Right lobe of liver (tissue), 4 donors: ENCODE results near the gene FKBP10.

Experiments
- CTCF ChIP-seq, 4 donors: fragments of 200-600 bp in 3 of 4; fragments of 450-650 bp in 1 of 4; IDR thresholded peaks; one replicate each; pipeline versions ENCODE4 v1.5.1 to v1.8.0; 2016 to 2022; ENCODE audit warnings: antibody characterized with exemption in 4 of 4, mild to moderate bottlenecking in 2 of 4
- POLR2A ChIP-seq: fragments of 450-650 bp; IDR thresholded peaks from one replicate; pipeline ENCODE4 v1.6.1; 2017; ENCODE audit warnings: antibody characterized with exemption, mild to moderate bottlenecking
- donor health status: DM: no; HTN: no; CAD: no.
- donor health status: DM: no; HTN: no; CAD: no.
- donor health status: DM: no; HTN: yes; CAD: no.

- TF ChIP-seq CTCF (IDR thresholded peaks at IDR 0.05) (no peak), POLR2A (no peak)
Measured at GRCh38 chr17:41816637-41817320, 4.0 kb downstream of the FKBP10 start.
